ENCODE measurements around the gene ONECUT1. TPM values are rescaled to one million over a fixed set of nuclear protein-coding genes. Genes with fewer than 3 reads are reported as not detected.
"Not testable (repeated sequence)": the region's sequence is repeated elsewhere in the genome, so short reads cannot be mapped to it uniquely, and the experiment has no call there.

The ONECUT1 gene
- not detected for polyA plus RNA-seq (2012; ENCODE audit: insufficient read depth, insufficient read length, low read depth)

- no peaks in the 10 kb centered on the region for H3K4me1 ChIP-seq
- H3K27me3 ChIP-seq = peaks cover 98% of the 10 kb centered on the region
- H3K36me3 ChIP-seq = no peaks in the 10 kb centered on the region
- TF ChIP-seq, protein P1, sequence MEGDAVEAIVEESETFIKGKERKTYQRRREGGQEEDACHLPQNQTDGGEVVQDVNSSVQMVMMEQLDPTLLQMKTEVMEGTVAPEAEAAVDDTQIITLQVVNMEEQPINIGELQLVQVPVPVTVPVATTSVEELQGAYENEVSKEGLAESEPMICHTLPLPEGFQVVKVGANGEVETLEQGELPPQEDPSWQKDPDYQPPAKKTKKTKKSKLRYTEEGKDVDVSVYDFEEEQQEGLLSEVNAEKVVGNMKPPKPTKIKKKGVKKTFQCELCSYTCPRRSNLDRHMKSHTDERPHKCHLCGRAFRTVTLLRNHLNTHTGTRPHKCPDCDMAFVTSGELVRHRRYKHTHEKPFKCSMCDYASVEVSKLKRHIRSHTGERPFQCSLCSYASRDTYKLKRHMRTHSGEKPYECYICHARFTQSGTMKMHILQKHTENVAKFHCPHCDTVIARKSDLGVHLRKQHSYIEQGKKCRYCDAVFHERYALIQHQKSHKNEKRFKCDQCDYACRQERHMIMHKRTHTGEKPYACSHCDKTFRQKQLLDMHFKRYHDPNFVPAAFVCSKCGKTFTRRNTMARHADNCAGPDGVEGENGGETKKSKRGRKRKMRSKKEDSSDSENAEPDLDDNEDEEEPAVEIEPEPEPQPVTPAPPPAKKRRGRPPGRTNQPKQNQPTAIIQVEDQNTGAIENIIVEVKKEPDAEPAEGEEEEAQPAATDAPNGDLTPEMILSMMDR (IDR thresholded peaks at IDR 0.05; ENCODE audit: low read depth, low read length) = no peak
- peak; percentile 81 for DNase-seq
- peak within 1 kb of the TSS; percentile 59 for H3K4me3 ChIP-seq (ENCODE audit: low read depth, low read length)
- H3K9me3 ChIP-seq = no peaks in the 10 kb centered on the region
Measured at GRCh38 chr15:52790169-52790708, at the start of gene ONECUT1. ONECUT1 (minus strand) TSS chr15:52790336; CDS start chr15:52789884, 452 bp downstream.

DNA sequence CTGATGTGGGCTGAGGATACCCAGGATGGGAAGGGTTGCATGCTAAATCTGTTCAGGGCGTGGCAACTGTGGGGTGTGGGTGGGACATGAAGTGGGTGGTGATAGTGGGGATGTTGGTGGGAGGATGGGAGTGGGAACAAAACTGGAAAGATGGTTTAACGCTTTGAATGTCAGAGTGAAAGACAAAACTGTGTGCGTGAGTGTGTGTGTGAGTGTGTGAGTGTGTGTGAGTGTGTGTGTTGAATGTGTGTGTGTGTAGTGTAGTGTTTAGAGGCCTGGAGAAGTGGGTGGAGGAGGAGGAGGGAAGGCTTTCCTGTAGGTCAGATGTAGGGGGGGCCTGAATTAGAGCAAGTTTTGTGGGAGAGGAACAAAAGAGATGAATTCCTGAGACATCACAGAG, 44.2 kb upstream of the ONECUT1 start:
- DNase-seq = no peak
- Histone ChIP-seq H3K27me3 (no peaks in the 10 kb centered on the region), H3K9me3 (no peaks in the 10 kb centered on the region), H3K36me3 (no peaks in the 10 kb centered on the region), H3K4me3 (ENCODE audit: low read depth, low read length) (no peak overlapping the region), H3K4me1 (no peaks in the 10 kb centered on the region)
- TF ChIP-seq, protein P1 (IDR thresholded peaks at IDR 0.05; ENCODE audit: low read depth, low read length) = no peak

DNA sequence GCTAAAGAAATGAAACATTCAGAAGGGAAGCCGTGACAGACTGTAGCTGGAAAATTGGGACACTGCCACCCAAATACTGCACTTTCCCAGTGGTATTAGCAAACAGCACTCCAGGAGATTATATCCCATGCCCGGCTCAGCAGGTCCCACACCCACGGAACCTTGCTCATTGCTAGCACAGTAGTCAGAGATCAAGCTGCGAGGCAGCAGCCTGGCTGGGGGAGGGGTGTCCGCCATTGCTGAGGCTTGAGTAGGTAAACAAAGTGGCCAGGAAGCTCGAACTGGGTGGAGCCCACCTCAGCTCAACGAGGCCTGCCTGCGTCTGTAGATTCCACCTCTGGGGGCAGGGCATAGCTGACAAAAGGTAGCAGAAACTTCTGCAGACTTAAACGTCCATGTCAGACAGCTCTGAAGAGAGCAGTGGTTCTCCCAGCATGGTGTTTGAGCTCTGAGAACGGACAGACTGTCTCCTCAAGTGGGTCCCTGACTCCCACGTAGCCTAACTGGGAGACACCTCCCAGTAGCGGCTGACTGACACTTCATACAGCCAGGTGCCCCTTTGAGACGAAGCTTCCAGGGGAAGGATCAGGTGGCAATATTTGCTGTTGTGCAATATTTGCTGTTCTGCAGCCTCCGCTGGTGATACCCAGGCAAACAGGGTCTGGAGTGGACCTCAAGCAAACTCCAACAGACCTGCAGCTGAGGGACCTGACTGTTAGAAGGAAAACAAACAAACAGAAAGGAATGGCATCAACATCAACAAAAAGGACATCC, 34.2 kb upstream of the ONECUT1 start:
- H3K4me3 ChIP-seq (ENCODE audit: low read depth, low read length); H3K9me3 ChIP-seq; H3K36me3 ChIP-seq; H3K4me1 ChIP-seq; DNase-seq: not testable (repeated sequence)
- H3K27me3 ChIP-seq = peaks cover 16% of the 10 kb centered on the region

DNA sequence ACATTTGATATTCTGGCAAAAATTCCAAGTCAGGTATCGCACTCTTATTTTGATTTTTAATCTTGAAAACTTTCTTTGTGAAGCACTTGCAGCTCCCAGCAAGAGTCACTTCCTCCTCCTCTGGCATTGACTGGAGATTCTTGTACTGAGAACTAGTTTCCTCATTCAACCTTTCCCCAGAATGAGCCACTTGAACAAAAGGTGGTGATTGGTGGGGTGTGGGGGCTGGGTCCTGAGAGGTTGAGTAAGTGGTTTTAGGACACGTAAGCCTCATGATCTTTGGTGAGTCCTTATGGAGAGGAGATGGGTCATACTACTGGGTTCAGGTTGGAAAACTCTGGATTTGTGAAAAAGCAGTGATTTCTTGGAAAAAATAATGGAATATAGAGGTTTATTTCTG, 32.3 kb upstream of the ONECUT1 start:
- Histone ChIP-seq H3K36me3 (no peaks in the 10 kb centered on the region), H3K4me1 (no peaks in the 10 kb centered on the region), H3K27me3 (peaks cover 16% of the 10 kb centered on the region), H3K4me3 (ENCODE audit: low read depth, low read length) (no peak overlapping the region), H3K9me3 (no peaks in the 10 kb centered on the region)
- TF ChIP-seq, protein P1 (IDR thresholded peaks at IDR 0.05; ENCODE audit: low read depth, low read length) = no peak
- DNase-seq = no peak

DNA sequence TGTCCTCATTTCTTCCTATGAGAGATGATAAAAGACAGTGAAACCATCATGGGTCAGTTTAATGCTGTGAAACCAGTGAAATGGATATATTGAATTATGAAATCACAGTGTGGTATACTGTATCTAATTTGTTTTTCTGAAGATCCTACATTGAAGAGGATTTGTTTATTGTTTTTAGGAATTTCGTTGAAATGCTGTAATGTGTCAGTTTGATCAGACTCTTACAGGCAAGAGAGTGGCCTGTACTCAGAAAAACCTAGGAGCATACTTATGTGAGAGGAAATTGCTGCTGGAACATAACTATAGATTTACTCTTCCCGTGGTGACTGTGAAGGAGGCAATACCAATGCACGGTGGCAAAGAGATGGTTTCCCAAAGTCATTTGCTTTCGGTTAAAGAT, 29.1 kb upstream of the ONECUT1 start:
- Histone ChIP-seq H3K4me3 (ENCODE audit: low read depth, low read length) (no peak overlapping the region), H3K27me3 (peaks cover 16% of the 10 kb centered on the region), H3K36me3 (no peaks in the 10 kb centered on the region), H3K4me1 (no peaks in the 10 kb centered on the region), H3K9me3 (no peaks in the 10 kb centered on the region)
- TF ChIP-seq, protein P1 (IDR thresholded peaks at IDR 0.05; ENCODE audit: low read depth, low read length) = no peak
- DNase-seq = no peak

DNA sequence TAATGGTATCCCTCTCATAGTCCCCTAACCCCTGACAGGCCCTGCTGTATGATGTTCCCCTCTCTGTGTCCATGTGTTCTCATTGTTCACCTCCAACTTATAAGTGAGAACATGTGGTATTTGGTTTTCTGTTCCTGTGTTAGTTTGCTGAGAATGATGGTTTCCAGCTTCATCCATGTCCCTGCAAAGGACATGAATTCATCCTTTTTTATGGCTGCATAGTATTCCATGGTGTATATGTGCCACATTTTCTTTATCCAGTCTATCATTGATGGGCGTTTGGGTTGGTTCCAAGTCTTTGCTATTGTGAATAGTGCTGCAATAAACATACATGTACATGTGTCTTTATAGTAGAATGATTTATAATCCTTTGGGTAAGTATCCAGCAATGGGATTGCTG, 25.8 kb upstream of the ONECUT1 start:
- H3K27me3 ChIP-seq = peaks cover 26% of the 10 kb centered on the region
- H3K36me3 ChIP-seq; H3K4me3 ChIP-seq (ENCODE audit: low read depth, low read length); DNase-seq; H3K9me3 ChIP-seq; H3K4me1 ChIP-seq: not testable (repeated sequence)

DNA sequence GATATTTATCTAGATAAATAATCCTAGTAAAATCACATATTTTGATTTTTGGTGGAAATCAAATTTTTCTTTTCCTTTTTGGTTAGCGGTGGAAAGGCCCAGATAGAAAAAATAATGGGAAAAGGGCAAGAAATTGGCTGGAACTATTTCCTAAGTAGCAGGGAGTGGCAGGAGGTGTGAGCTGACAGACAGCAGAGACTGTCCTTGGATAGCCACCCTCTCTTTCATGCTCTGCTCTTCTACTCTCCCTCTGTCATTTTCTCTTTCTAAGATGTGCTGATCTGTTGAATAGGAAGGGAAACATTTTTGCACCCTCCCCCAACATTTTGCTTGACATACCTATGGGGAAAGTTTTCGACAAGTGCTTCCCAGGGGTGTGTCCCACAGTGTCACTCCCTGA, 18.9 kb upstream of the ONECUT1 start:
- TF ChIP-seq, protein P1 (IDR thresholded peaks at IDR 0.05; ENCODE audit: low read depth, low read length) = no peak
- H3K9me3 ChIP-seq = no peaks in the 10 kb centered on the region
- H3K4me1 ChIP-seq = no peaks in the 10 kb centered on the region
- no peaks in the 10 kb centered on the region for H3K36me3 ChIP-seq
- no peak overlapping the region for H3K4me3 ChIP-seq (ENCODE audit: low read depth, low read length)
- no peak for DNase-seq
- peaks cover 75% of the 10 kb centered on the region for H3K27me3 ChIP-seq

Measured in BE2C (cell line).